Heart left ventricle (tissue), 16 donors: ENCODE measurements around the gene CSF1. TPM values are rescaled to one million over a fixed set of nuclear protein-coding genes. Genes with fewer than 3 reads are reported as not detected.

Source experiments
- ATAC-seq, 4 donors: fragments of 200-7000 bp; cut with Tn5 transposase; one replicate each; pipeline ENCODE4 v1.9.1; 2020 to 2022; ENCODE audit warnings: moderate library complexity in 4 of 4, mild to moderate bottlenecking in 3 of 4, moderate number of reproducible peaks in 1 of 4
- DNase-seq, 5 donors: peaks; one replicate each; pipeline ENCODE4 v3.0.0-alpha.2; 2020
- H3K27ac ChIP-seq, 12 donors: fragments of 200-600 bp; sonication (generic) in 4 of 12; one replicate each; pipeline versions ENCODE4 v1.5.0 to v1.8.0; 2016 to 2022; ENCODE audit warnings: mild to moderate bottlenecking in 2 of 12
- H3K27me3 ChIP-seq, 9 donors: fragments of 200-600 bp; sonication (generic) in 2 of 9; one replicate each; pipeline versions ENCODE4 v1.5.1 to v1.8.0; 2016 to 2022; ENCODE audit warnings: mild to moderate bottlenecking in 3 of 9
- H3K36me3 ChIP-seq, 9 donors: fragments of 200-600 bp; sonication (generic) in 2 of 9; one replicate each; pipeline versions ENCODE4 v1.5.0 to v1.8.0; 2018 to 2022; ENCODE audit warnings: mild to moderate bottlenecking in 2 of 9
- H3K4me1 ChIP-seq, 12 donors: fragments of 200-600 bp; sonication (generic) in 4 of 12; one replicate each; pipeline versions ENCODE4 v1.5.0 to v1.8.0; 2016 to 2022; ENCODE audit warnings: mild to moderate bottlenecking in 3 of 12
- H3K4me3 ChIP-seq, 12 donors: fragments of 200-600 bp; sonication (generic) in 4 of 12; one replicate each; pipeline versions ENCODE4 v1.5.0 to v1.8.0; 2017 to 2022; ENCODE audit warnings: mild to moderate bottlenecking in 9 of 12, moderate library complexity in 4 of 12
- H3K9me3 ChIP-seq, 12 donors: fragments of 200-600 bp; sonication (generic) in 4 of 12; one replicate each; pipeline versions ENCODE4 v1.5.0 to v1.8.0; 2016 to 2022; ENCODE audit warnings: mild to moderate bottlenecking in 1 of 12
- CTCF ChIP-seq, 12 donors: fragments of 200-600 bp; sonication (generic) in 4 of 12; IDR thresholded peaks; one replicate each; pipeline versions ENCODE4 v1.5.0 to v1.8.0; 2018 to 2022; ENCODE audit warnings: antibody characterized with exemption in 12 of 12, mild to moderate bottlenecking in 5 of 12
- POLR2A ChIP-seq, 2 donors: fragments of 450-650 bp; IDR thresholded peaks; one replicate each; pipeline ENCODE4 v1.6.1; 2017; ENCODE audit warnings: antibody characterized with exemption in 2 of 2, mild to moderate bottlenecking in 2 of 2, moderate library complexity in 2 of 2
- whole genome bisulfite sequencing, 4 donors: extraction: QIAGEN DNeasy Blood & Tissue Kit in 2 of 4; methylation state at CpG; one replicate each; pipeline versions ENCODE4 v1.1.5 to v1.1.7; 2013 to 2018; 5-methylcytosine and 5-hydroxymethylcytosine counted together
- intact Hi-C, 10 donors: fragments of 100-400 bp; cut with DNase I; formaldehyde crosslinking; loops; one replicate each; pipeline versions ENCODE4 v1.11.1 to v1.14.2; 2022
- polyA plus RNA-seq, 2 donors: library from polyadenylated mRNA; stranded (reverse); fragments of 200-250 nt; gene quantifications; one replicate each; pipeline ENCODE4 v1.2.3, GENCODE V29; 2013
- total RNA-seq, 9 donors: library from RNA; depleted of rRNA in 2 of 9; stranded (reverse); fragments of >200 nt in 2 of 9; fragmentation: NEBNext Ultra II Directional in 3 of 9; extraction: Animal tissue kit (Norgen Biotek cat#: 25700) in 3 of 9; gene quantifications; one replicate each; pipeline versions ENCODE4 v1.1.0 to v1.2.4, GENCODE V29; 2016 to 2023
- donor health status: ischemic (EF 13 %, LVEDD 7.1; RV severe dilation, severe dysfunction).
- donor health status: healthy with polysubstance abuse.
- donor health status: DM: no; HTN: yes; CAD: no.
- donor health status: DM: no; HTN: no; CAD: no.
- donor health status: ischemic (EF 25% LVEDD 6.9; RV normal size, moderate dysfunction).
- donor health status: ischemic (EF 25% LVEDD 5.7; RV mildly dilated, moderate dysfunction).
- donor health status: healthy.
- donor health status: DM: yes; HTN: yes; CAD: no.
- donor health status: ischemic (EF 35%, LVEDD 5.7; RV mildly dilated, moderate dysfunction).
- donor health status: nonischemic (EF 11% LVEDD 7.7; RV severe dilation, severe dysfunction).
- donor health status: DM: yes; HTN: yes; CAD: no.
- donor health status: PGD.
- donor health status: ischemic (EF 29% LVEDD 5.4; RV normal size, mild dysfunction).
- donor health status: nonischemic (EF 23%, LVEDD 6.1; RV moderate dilation, normal function).

The CSF1 gene
- total and polyA plus RNA-seq, 11 donors, result 9.0 to 64.8 (median 13.3) TPM

GRCh38 chr1:109905491-109905890 is 5.2 kb upstream of the CSF1 start:
- Histone ChIP-seq H3K4me3 (no peak overlapping the region), H3K27ac (peak overlapping the region in 1 of 12 donors; percentile 65), H3K27me3 (peaks cover 0 to 9% (median 0%) of the 10 kb centered on the region in 9 donors), H3K9me3 (no peaks in the 10 kb centered on the region), H3K4me1 (peaks cover 4 to 48% (median 25%) of the 10 kb centered on the region in 12 donors), H3K36me3 (no peaks in the 10 kb centered on the region)
- TF ChIP-seq CTCF (IDR thresholded peaks at IDR 0.05), result no peak
- TF ChIP-seq POLR2A (IDR thresholded peaks at IDR 0.05), result no peak
- WGBS, 4 donors, result 87 to 95% (median 91%) methylated on average over 7 of the region's 7 CpGs
- DNase-seq, result peak in 1 of 5 donors; percentile 20
- intact Hi-C loops, result loop anchor here in 1 of 10 donors (5.0 kb wide), 1 partner anchor 103 kb away; no protein-coding TSS in a partner anchor
- ATAC-seq, result no peak

- Histone ChIP-seq H3K4me1 (peaks cover 4 to 48% (median 25%) of the 10 kb centered on the region in 12 donors), H3K27me3 (peaks cover 0 to 9% (median 0%) of the 10 kb centered on the region in 9 donors), H3K36me3 (no peaks in the 10 kb centered on the region), H3K27ac (peak overlapping the region in 1 of 12 donors; percentile 65), H3K4me3 (no peak overlapping the region), H3K9me3 (no peaks in the 10 kb centered on the region)
- WGBS, 4 donors, result 68 to 86% (median 81%) methylated on average over 7 of the region's 7 CpGs
- DNase-seq (no peak), ATAC-seq (no peak)
- intact Hi-C loops, result loop anchor here in 1 of 10 donors (5.0 kb wide), 1 partner anchor 104 kb away; no protein-coding TSS in a partner anchor
- TF ChIP-seq CTCF (IDR thresholded peaks at IDR 0.05) (no peak), POLR2A (IDR thresholded peaks at IDR 0.05) (no peak)
Observed at GRCh38 chr1:109906160-109906838, 4.3 kb upstream of the CSF1 start.

- intact Hi-C loops, result loop anchor here in 1 of 10 donors (5.0 kb wide), 1 partner anchor 105 kb away; no protein-coding TSS in a partner anchor
- peak overlapping the region in 1 of 12 donors; percentile 65 for H3K27ac ChIP-seq
- peaks cover 0 to 9% (median 0%) of the 10 kb centered on the region in 9 donors for H3K27me3 ChIP-seq
- H3K4me1 ChIP-seq, result peaks cover 4 to 47% (median 25%) of the 10 kb centered on the region in 12 donors
- peak in 1 of 5 donors; percentile 9 for DNase-seq
- no peaks in the 10 kb centered on the region for H3K9me3 ChIP-seq
- 76 to 92% (median 77%) methylated on average over 4 of the region's 4 CpGs for WGBS, 4 donors
- H3K36me3 ChIP-seq, result no peaks in the 10 kb centered on the region
- no peak overlapping the region for H3K4me3 ChIP-seq
- ATAC-seq, result no peak
- no peak for TF ChIP-seq CTCF (IDR thresholded peaks at IDR 0.05)
- no peak for TF ChIP-seq POLR2A (IDR thresholded peaks at IDR 0.05)
Observed at GRCh38 chr1:109906839-109907180, 3.8 kb upstream of the CSF1 start.

GRCh38 chr1:109907190-109907774 is 3.4 kb upstream of the CSF1 start:
- intact Hi-C loops, result loop anchor here in 1 of 10 donors (5.0 kb wide), 1 partner anchor 105 kb away; no protein-coding TSS in a partner anchor
- Histone ChIP-seq H3K36me3 (no peaks in the 10 kb centered on the region), H3K4me1 (peaks cover 4 to 49% (median 26%) of the 10 kb centered on the region in 12 donors), H3K27me3 (peaks cover 0 to 9% (median 0%) of the 10 kb centered on the region in 9 donors), H3K4me3 (no peak overlapping the region), H3K9me3 (no peaks in the 10 kb centered on the region), H3K27ac (peak overlapping the region in 1 of 12 donors; percentile 65)
- ATAC-seq (no peak), DNase-seq (no peak)
- 94 to 97% (median 96%) methylated on average over 1 of the region's 1 CpG for WGBS, 4 donors
- TF ChIP-seq POLR2A (IDR thresholded peaks at IDR 0.05) (no peak), CTCF (IDR thresholded peaks at IDR 0.05) (no peak)
